Fibroblast of skin of scalp (primary cell): ENCODE results near the gene LTO1.
A peak's percentile ranks its signal among the peaks of the same experiment; 100 is the strongest.

ENCODE experiments used
- DNase-seq: peaks from one replicate; pipeline ENCODE4 v3.0.0-alpha.2; 2013

Gene LTO1

GRCh38 chr11:69644962-69645675, 30.0 kb downstream of the LTO1 start:
- no peak for DNase-seq

- DNase-seq = peak; percentile 83
These were observed 30.8 kb downstream of the LTO1 start for GRCh38 chr11:69644071-69644961.

GRCh38 chr11:69643646-69644045, 31.5 kb downstream of the LTO1 start:
- DNase-seq = no peak

- peak; percentile 85 for DNase-seq
These were observed 32.1 kb downstream of the LTO1 start for GRCh38 chr11:69642913-69643632.

DNA sequence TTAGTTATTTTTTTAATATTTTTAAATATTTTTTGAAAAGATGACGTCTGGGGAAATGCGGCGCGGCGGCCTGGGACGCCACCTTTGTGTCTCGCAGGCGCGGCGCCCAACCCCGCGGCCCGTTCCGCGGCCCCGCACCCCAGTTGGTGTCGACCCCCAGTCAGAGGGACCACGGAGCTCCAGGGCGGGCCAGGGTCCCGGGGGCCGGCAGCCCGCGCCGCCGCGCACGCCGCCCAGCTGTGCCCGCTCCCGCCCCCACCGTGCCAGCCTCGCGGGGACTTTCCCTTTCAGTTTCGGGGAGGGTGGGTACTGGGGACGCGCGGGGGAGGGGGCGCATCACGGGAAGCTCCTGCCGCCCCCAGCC, 32.6 kb downstream of the LTO1 start:
- peak; percentile 18 for DNase-seq

- peak; percentile 41 for DNase-seq
These were observed 33.2 kb downstream of the LTO1 start for GRCh38 chr11:69641681-69642548.

DNA sequence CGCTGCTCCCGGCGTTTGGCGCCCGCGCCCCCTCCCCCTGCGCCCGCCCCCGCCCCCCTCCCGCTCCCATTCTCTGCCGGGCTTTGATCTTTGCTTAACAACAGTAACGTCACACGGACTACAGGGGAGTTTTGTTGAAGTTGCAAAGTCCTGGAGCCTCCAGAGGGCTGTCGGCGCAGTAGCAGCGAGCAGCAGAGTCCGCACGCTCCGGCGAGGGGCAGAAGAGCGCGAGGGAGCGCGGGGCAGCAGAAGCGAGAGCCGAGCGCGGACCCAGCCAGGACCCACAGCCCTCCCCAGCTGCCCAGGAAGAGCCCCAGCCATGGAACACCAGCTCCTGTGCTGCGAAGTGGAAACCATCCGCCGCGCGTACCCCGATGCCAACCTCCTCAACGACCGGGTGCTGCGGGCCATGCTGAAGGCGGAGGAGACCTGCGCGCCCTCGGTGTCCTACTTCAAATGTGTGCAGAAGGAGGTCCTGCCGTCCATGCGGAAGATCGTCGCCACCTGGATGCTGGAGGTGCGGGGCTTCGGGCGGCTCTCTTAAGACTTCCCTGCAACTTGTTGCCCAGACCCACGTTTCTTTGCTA, 34.1 kb downstream of the LTO1 start, which contains the start of gene CCND1:
Gene CCND1, plus strand, starts transcription at position 162 of the 587 bp plus-strand sequence. Its CDS starts 158 bp downstream, at position 320.
- peak; percentile 92 for DNase-seq

DNA sequence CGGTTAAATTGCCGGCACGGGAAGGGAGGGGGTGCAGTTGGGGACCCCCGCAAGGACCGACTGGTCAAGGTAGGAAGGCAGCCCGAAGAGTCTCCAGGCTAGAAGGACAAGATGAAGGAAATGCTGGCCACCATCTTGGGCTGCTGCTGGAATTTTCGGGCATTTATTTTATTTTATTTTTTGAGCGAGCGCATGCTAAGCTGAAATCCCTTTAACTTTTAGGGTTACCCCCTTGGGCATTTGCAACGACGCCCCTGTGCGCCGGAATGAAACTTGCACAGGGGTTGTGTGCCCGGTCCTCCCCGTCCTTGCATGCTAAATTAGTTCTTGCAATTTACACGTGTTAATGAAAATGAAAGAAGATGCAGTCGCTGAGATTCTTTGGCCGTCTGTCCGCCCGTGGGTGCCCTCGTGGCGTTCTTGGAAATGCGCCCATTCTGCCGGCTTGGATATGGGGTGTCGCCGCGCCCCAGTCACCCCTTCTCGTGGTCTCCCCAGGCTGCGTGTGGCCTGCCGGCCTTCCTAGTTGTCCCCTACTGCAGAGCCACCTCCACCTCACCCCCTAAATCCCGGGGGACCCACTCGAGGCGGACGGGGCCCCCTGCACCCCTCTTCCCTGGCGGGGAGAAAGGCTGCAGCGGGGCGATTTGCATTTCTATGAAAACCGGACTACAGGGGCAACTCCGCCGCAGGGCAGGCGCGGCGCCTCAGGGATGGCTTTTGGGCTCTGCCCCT, 34.7 kb downstream of the LTO1 start:
- no peak for DNase-seq

- DNase-seq = no peak
These were observed 35.3 kb downstream of the LTO1 start for GRCh38 chr11:69639831-69640230.

GRCh38 chr11:69638941-69639681, 36.0 kb downstream of the LTO1 start:
- DNase-seq = peak; percentile 97

DNA sequence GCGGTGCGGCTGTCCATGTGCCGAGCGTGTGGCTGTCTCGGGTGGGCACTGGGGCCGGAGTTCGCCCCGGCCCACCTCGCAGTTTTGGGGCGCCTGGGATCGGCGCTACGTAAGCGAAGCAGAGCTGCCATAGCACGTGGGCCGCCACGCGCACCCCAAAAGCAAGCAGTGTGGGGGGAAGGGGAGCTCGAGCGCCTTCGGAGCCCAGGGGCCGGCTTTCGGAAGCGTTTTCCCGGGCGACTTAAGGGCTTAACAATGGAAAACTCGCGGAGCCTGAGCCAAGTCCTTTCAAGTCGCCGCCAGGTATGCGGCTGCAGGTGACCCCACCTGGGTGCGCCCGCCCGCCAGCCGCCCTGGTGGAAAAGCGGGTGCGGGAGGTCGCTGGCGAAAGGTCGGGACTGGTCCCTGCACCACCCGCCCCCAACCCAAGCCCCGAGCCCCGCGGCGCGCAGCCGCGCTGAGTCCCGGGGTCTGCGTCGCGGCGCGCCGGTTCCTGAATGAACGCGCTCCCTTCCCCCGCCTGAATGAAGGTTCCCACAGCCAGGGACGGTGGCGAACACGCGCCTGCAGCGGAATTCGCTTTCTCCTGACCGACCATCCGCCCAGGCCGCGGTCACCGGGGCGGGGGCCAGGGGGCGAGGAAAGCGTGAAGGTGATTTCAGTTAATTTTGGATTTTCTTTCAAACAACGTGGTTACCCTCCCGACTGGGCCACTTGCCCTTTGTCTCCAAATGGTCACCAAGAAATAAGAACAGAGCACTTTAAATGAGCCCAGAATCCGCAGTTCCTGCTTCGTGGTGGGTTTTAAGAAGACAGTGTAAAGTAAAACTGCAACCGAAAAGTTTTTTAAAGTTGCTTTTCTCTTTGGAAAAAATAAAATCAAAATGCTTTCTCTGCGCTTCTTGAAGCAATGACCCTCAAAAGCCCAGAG, 36.9 kb downstream of the LTO1 start:
- DNase-seq = peak; percentile 62

GRCh38 chr11:69637198-69637940, 37.8 kb downstream of the LTO1 start:
- no peak for DNase-seq

GRCh38 chr11:69636512-69637197, 38.5 kb downstream of the LTO1 start:
- DNase-seq = peak; percentile 92

GRCh38 chr11:69635804-69636511, 39.2 kb downstream of the LTO1 start:
- no peak for DNase-seq

GRCh38 chr11:69635195-69635594, 40.0 kb downstream of the LTO1 start:
- no peak for DNase-seq

DNA sequence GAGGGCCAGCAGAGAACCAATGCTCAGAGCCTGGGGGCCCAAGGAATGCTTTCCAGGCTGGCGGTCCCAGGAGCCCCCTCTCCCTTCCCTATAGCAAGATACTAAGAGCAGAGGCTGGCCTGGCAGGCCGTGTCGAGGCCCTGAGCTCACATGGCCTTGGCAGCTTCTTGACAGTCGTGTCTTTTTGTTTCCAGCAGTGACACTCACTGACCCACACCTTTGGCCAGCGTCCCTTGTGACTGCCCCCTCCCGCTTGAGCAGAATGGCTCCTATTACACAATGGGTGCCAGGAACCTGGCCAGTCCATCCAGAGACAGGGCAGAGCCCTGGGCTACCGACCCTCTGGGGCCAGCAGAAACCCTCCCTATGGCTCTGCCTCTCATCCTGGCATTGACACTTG, 40.6 kb downstream of the LTO1 start:
- no peak for DNase-seq

GRCh38 chr11:69634069-69634468, 41.1 kb downstream of the LTO1 start:
- no peak for DNase-seq
